ENCODE measurements around the gene STRA8. TPM values are rescaled to one million over a fixed set of nuclear protein-coding genes. Genes with fewer than 3 reads are reported as not detected.

The STRA8 gene
- total RNA-seq, 2 experiments from 2014 or later = not detected

Small RNA genes within 50 kb of the gene (microRNA-seq; reads per million reads assigned to microRNA genes)
- gene MIR6509 (ENCODE audit: borderline microRNAs expressed, borderline replicate concordance) = not detected

Other genes starting within 250 kb of the STRA8 start
- gene AGBL3, start 247.3 kb upstream of the STRA8 start, total RNA-seq = 1 to 10 TPM; 2.6 to 3.6 TPM
- 1 to 10 TPM; 8.1 to 9.2 TPM for gene TMEM140, start 85.8 kb upstream of the STRA8 start, total RNA-seq
- gene CYREN, start 63.1 kb upstream of the STRA8 start, total RNA-seq = 10 to 100 TPM; 36.7 to 39.0 TPM
- 10 to 100 TPM; 10.6 to 11.1 TPM for gene WDR91, start 22.3 kb upstream of the STRA8 start, total RNA-seq

Data from activated naive CD4-positive, alpha-beta T cell treated with anti-CD3 and anti-CD28 coated beads for 36 hours (primary cell).